SK-N-SH treated with all-trans-retinoic acid at 6 μM for 48 hours (cell line): ENCODE data around the gene PSAP.

Source experiments
- ATAC-seq: fragments of 200-7000 bp; cut with Tn5 transposase; 3 replicates; pipeline ENCODE4 v1.9.1; 2020; ENCODE audit warnings: mild to moderate bottlenecking, moderate library complexity
- ARNTL ChIP-seq: fragments of 450-650 bp; formaldehyde crosslinking; IDR thresholded peaks from 2 replicates; pipeline ENCODE4 v1.5.0; 2020; ENCODE audit warnings: low read depth, mild to moderate bottlenecking, moderate library complexity, borderline replicate concordance
- BACH2 ChIP-seq: fragments of 250-450 bp; sonication (Bioruptor Pico); IDR thresholded peaks from 2 replicates; pipeline ENCODE4 v1.9.0; 2021; ENCODE audit warnings: mild to moderate bottlenecking, borderline replicate concordance
- CREB5 ChIP-seq: fragments of 250-450 bp; sonication (Bioruptor Pico); IDR thresholded peaks from 2 replicates; pipeline ENCODE4 v1.5.1; 2020; ENCODE audit warnings: low read depth, mild to moderate bottlenecking, moderate library complexity
- CSDC2 ChIP-seq: fragments of 250-450 bp; sonication (Bioruptor Pico); IDR thresholded peaks from 2 replicates; pipeline ENCODE4 v1.5.0; 2020; ENCODE audit warnings: mild to moderate bottlenecking, moderate library complexity
- ESRRG ChIP-seq: fragments of 250-450 bp; sonication (Bioruptor Pico); IDR thresholded peaks from 2 replicates; pipeline ENCODE4 v1.6.1; 2021; ENCODE audit warnings: mild to moderate bottlenecking
- ISL1 ChIP-seq: fragments of 250-450 bp; sonication (Bioruptor Pico); IDR thresholded peaks from 2 replicates; pipeline ENCODE4 v2.1.2; 2022; ENCODE audit warnings: mild to moderate bottlenecking, moderate library complexity
- OSR1 ChIP-seq: fragments of 250-450 bp; sonication (Bioruptor Pico); IDR thresholded peaks from 2 replicates; pipeline ENCODE4 v1.8.0; 2022; ENCODE audit warnings: moderate library complexity, mild to moderate bottlenecking, inconsistent platforms
- PATZ1 ChIP-seq: fragments of 250-450 bp; sonication (Bioruptor Pico); IDR thresholded peaks from 2 replicates; pipeline ENCODE4 v1.8.0; 2020; ENCODE audit warnings: mild to moderate bottlenecking, moderate library complexity, borderline replicate concordance
- PPARA ChIP-seq: fragments of 250-450 bp; sonication (Bioruptor Pico); IDR thresholded peaks from 2 replicates; pipeline ENCODE4 v1.5.0; 2020; ENCODE audit warnings: mild to moderate bottlenecking, borderline replicate concordance
- RARB ChIP-seq: fragments of 250-450 bp; sonication (Bioruptor Pico); IDR thresholded peaks from 2 replicates; pipeline ENCODE4 v1.8.0; 2021; ENCODE audit warnings: mild to moderate bottlenecking, moderate library complexity
- SNAI2 ChIP-seq: fragments of 250-450 bp; sonication (Bioruptor Pico); IDR thresholded peaks from 2 replicates; pipeline ENCODE4 v1.5.0; 2020; ENCODE audit warnings: mild to moderate bottlenecking, moderate library complexity
- TCF4 ChIP-seq: fragments of 250-450 bp; sonication (Bioruptor Pico); IDR thresholded peaks from 2 replicates; pipeline ENCODE4 v1.8.0; 2021; ENCODE audit warnings: mild to moderate bottlenecking, moderate library complexity, borderline replicate concordance
- TOX ChIP-seq: fragments of 250-450 bp; sonication (Bioruptor Pico); IDR thresholded peaks from 2 replicates; pipeline ENCODE4 v1.8.0; 2021; ENCODE audit warnings: mild to moderate bottlenecking, moderate library complexity, borderline replicate concordance
- TSHZ2 ChIP-seq: fragments of 250-450 bp; sonication (Bioruptor Pico); IDR thresholded peaks from 2 replicates; pipeline ENCODE4 v1.5.0; 2020; ENCODE audit warnings: mild to moderate bottlenecking, moderate library complexity
- ZC3H10 ChIP-seq: fragments of 250-450 bp; sonication (Bioruptor Pico); IDR thresholded peaks from 2 replicates; pipeline ENCODE4 v1.5.1; 2021; ENCODE audit warnings: mild to moderate bottlenecking, moderate library complexity
- ZFP3 ChIP-seq: fragments of 250-450 bp; sonication (Bioruptor Pico); IDR thresholded peaks from 2 replicates; pipeline ENCODE4 v1.5.0; 2020; ENCODE audit warnings: mild to moderate bottlenecking, moderate library complexity
- ZFP30 ChIP-seq: fragments of 450-650 bp; formaldehyde crosslinking; IDR thresholded peaks from 2 replicates; pipeline ENCODE4 v1.5.0; 2022; ENCODE audit warnings: mild to moderate bottlenecking, moderate library complexity
- ZNF565 ChIP-seq: fragments of 450-650 bp; formaldehyde crosslinking; conservative IDR thresholded peaks from 2 replicates; pipeline ENCODE4 v1.5.0; 2020; ENCODE audit warnings: low read depth, mild to moderate bottlenecking, moderate library complexity
- ZNF70 ChIP-seq: fragments of 450-650 bp; formaldehyde crosslinking; IDR thresholded peaks from 2 replicates; pipeline ENCODE4 v1.5.0; 2020; ENCODE audit warnings: mild to moderate bottlenecking, moderate library complexity
- ZNF8 ChIP-seq: fragments of 450-650 bp; formaldehyde crosslinking; IDR thresholded peaks from 2 replicates; pipeline ENCODE4 v1.5.0; 2020; ENCODE audit warnings: mild to moderate bottlenecking, moderate library complexity

The PSAP gene

GRCh38 chr10:71805776-71806703, 45.0 kb downstream of the PSAP start:
- ATAC-seq = no peak

GRCh38 chr10:71804077-71804476, 47.0 kb downstream of the PSAP start:
- TF ChIP-seq ESRRG (CRISPR knock-in tag) (no peak), BACH2 (CRISPR knock-in tag) (no peak), ZNF565 (CRISPR knock-in tag) (no peak)
- ATAC-seq = no peak

More at GRCh38 chr10:71805776-71806703, 45.0 kb downstream of the PSAP start:
- no peak for TF ChIP-seq BACH2 (CRISPR knock-in tag)
- no peak for TF ChIP-seq ZC3H10 (CRISPR knock-in tag)
- TF ChIP-seq ESRRG (CRISPR knock-in tag) = no peak
- no peak for TF ChIP-seq TSHZ2 (CRISPR knock-in tag)
- no peak for TF ChIP-seq RARB (CRISPR knock-in tag)
- no peak for TF ChIP-seq ISL1 (CRISPR knock-in tag)
- no peak for TF ChIP-seq CREB5 (CRISPR knock-in tag)
- TF ChIP-seq ZFP30 (CRISPR knock-in tag) = no peak
- TF ChIP-seq ARNTL (CRISPR knock-in tag) = no peak
- TF ChIP-seq ZNF8 (CRISPR knock-in tag) = no peak
- no peak for TF ChIP-seq OSR1
- no peak for TF ChIP-seq PPARA (CRISPR knock-in tag)
- TF ChIP-seq CSDC2 (CRISPR knock-in tag) = no peak
- TF ChIP-seq ZNF565 (CRISPR knock-in tag) = no peak
- no peak for TF ChIP-seq TOX (CRISPR knock-in tag)
- TF ChIP-seq PATZ1 (CRISPR knock-in tag) = no peak
- TF ChIP-seq, all 23 proteins: peak for 0

GRCh38 chr10:71802715-71803488, 48.1 kb downstream of the PSAP start:
- no peak for TF ChIP-seq RARB (CRISPR knock-in tag)
- TF ChIP-seq ZNF70 (CRISPR knock-in tag) = no peak
- TF ChIP-seq ZNF8 (CRISPR knock-in tag) = no peak
- TF ChIP-seq CSDC2 (CRISPR knock-in tag) = no peak
- no peak for TF ChIP-seq ZFP3 (CRISPR knock-in tag)
- TF ChIP-seq PATZ1 (CRISPR knock-in tag) = no peak
- no peak for TF ChIP-seq BACH2 (CRISPR knock-in tag)
- TF ChIP-seq ZFP30 (CRISPR knock-in tag) = no peak
- no peak for TF ChIP-seq TCF4 (CRISPR knock-in tag)
- no peak for TF ChIP-seq SNAI2 (CRISPR knock-in tag)
- ATAC-seq = no peak
